Liver (tissue), 9 donors: Measurements from ENCODE around the gene RCN2. TPM values are rescaled to one million over a fixed set of nuclear protein-coding genes. Genes with fewer than 3 reads are reported as not detected.

Source experiments
- DNase-seq: peaks from one replicate; pipeline ENCODE4 v3.0.0-alpha.2; 2017; ENCODE audit warnings: low spot score
- H3K27ac ChIP-seq, 2 donors: one replicate each; pipeline ENCODE4 v1.7.0; 2013; ENCODE audit warnings: inconsistent platforms in 2 of 2, low read length in 2 of 2, control low read depth in 1 of 2, low read depth in 1 of 2, mild to moderate bottlenecking in 1 of 2
- H3K27me3 ChIP-seq, 4 donors: one replicate each; pipeline versions ENCODE4 v1.6.1 to v1.7.0; 2013; ENCODE audit warnings: low read length in 3 of 4, inconsistent platforms in 1 of 4, mild to moderate bottlenecking in 1 of 4, moderate library complexity in 1 of 4; ENCODE audit not compliant: control insufficient read depth in 4 of 4, insufficient read depth in 4 of 4
- H3K36me3 ChIP-seq, 4 donors: one replicate each; pipeline versions ENCODE4 v1.6.1 to v1.7.0; 2013; ENCODE audit warnings: low read length in 3 of 4, mild to moderate bottlenecking in 3 of 4, low read depth in 1 of 4, moderate library complexity in 1 of 4; ENCODE audit not compliant: control insufficient read depth in 4 of 4, insufficient read depth in 3 of 4
- H3K4me1 ChIP-seq, 4 donors: one replicate each; pipeline versions ENCODE4 v1.6.1 to v1.7.0; 2013; ENCODE audit warnings: low read length in 3 of 4, mild to moderate bottlenecking in 3 of 4, moderate library complexity in 1 of 4; ENCODE audit not compliant: control insufficient read depth in 4 of 4, insufficient read depth in 4 of 4
- H3K4me3 ChIP-seq, 3 donors: one replicate each; pipeline versions ENCODE4 v1.6.1 to v1.7.0; 2013; ENCODE audit warnings: low read length in 3 of 3, control low read depth in 1 of 3, low read depth in 1 of 3, mild to moderate bottlenecking in 1 of 3
- H3K9ac ChIP-seq, 2 donors: one replicate each; pipeline ENCODE4 v1.7.0; 2013; ENCODE audit warnings: low read length in 2 of 2, mild to moderate bottlenecking in 2 of 2, moderate library complexity in 2 of 2, control low read depth in 1 of 2, low read depth in 1 of 2
- H3K9me3 ChIP-seq, 4 donors: one replicate each; pipeline versions ENCODE4 v1.6.1 to v1.7.0; 2013; ENCODE audit warnings: low read length in 3 of 4; ENCODE audit not compliant: control insufficient read depth in 4 of 4
- ATF3 ChIP-seq: IDR thresholded peaks from 2 replicates; pipeline ENCODE4 v1.6.1; 2016; ENCODE audit warnings: antibody characterized with exemption
- FOXA2 ChIP-seq: IDR thresholded peaks from 2 replicates; pipeline ENCODE4 v1.6.1; 2016; ENCODE audit warnings: antibody characterized with exemption
- GABPA ChIP-seq, 2 donors: IDR thresholded peaks in 1 of 2; conservative IDR thresholded peaks in 1 of 2; 2 replicates each; pipeline ENCODE4 v1.6.1; 2016; ENCODE audit warnings: antibody characterized with exemption in 2 of 2, mild to moderate bottlenecking in 1 of 2, moderate library complexity in 1 of 2
- HNF4A ChIP-seq, 2 donors: conservative IDR thresholded peaks; 2 replicates each; pipeline ENCODE4 v1.6.1; 2016; ENCODE audit warnings: antibody characterized with exemption in 2 of 2, mild to moderate bottlenecking in 2 of 2
- HNF4G ChIP-seq: IDR thresholded peaks from 2 replicates; pipeline ENCODE4 v1.6.1; 2016; ENCODE audit warnings: antibody characterized with exemption
- JUND ChIP-seq, 2 donors: IDR thresholded peaks; 2 replicates each; pipeline ENCODE4 v1.6.1; 2016; ENCODE audit warnings: antibody characterized with exemption in 2 of 2
- NR2F2 ChIP-seq: IDR thresholded peaks from 2 replicates; pipeline ENCODE4 v1.6.1; 2016; ENCODE audit warnings: antibody characterized with exemption
- RAD21 ChIP-seq, 2 donors: IDR thresholded peaks; 2 replicates each; pipeline ENCODE4 v1.6.1; 2016; ENCODE audit warnings: antibody characterized with exemption in 2 of 2, mild to moderate bottlenecking in 2 of 2
- REST ChIP-seq: IDR thresholded peaks from 2 replicates; pipeline ENCODE4 v1.6.1; 2016; ENCODE audit warnings: antibody characterized with exemption, mild to moderate bottlenecking
- RXRA ChIP-seq, 2 donors: IDR thresholded peaks; 2 replicates each; pipeline ENCODE4 v1.6.1; 2017 to 2018; ENCODE audit warnings: antibody characterized with exemption in 2 of 2, mild to moderate bottlenecking in 1 of 2
- SP1 ChIP-seq: IDR thresholded peaks from 2 replicates; pipeline ENCODE4 v1.6.1; 2018; ENCODE audit warnings: antibody characterized with exemption, mild to moderate bottlenecking
- TAF1 ChIP-seq: conservative IDR thresholded peaks from 2 replicates; pipeline ENCODE4 v1.6.1; 2016; ENCODE audit warnings: antibody characterized with exemption, mild to moderate bottlenecking
- YY1 ChIP-seq: IDR thresholded peaks from 2 replicates; pipeline ENCODE4 v1.6.1; 2016; ENCODE audit warnings: antibody characterized with exemption, mild to moderate bottlenecking
- ZBTB33 ChIP-seq: IDR thresholded peaks from 2 replicates; pipeline ENCODE4 v1.6.1; 2016; ENCODE audit warnings: antibody characterized with exemption
- WGBS: extraction: QIAGEN DNeasy Blood & Tissue Kit; methylation state at CpG from one replicate; pipeline ENCODE4 v1.1.7; 2013; 5-methylcytosine and 5-hydroxymethylcytosine counted together
- polyA plus RNA-seq, 2 donors: library from polyadenylated mRNA; stranded (reverse) in 1 of 2; unstranded in 1 of 2; fragments of 200-250 nt in 1 of 2; fragments of >200 nt in 1 of 2; fragmentation: Nextera tagmentation in 1 of 2; extraction: Ambion mirVana in 1 of 2; gene quantifications; one replicate each; pipeline versions ENCODE4 v1.2.1 to v1.2.3, GENCODE V29; 2013 to 2015
- total RNA-seq, 2 donors: library from RNA; depleted of rRNA; stranded (reverse); fragments of >200 nt; gene quantifications; one replicate each; pipeline ENCODE4 v1.2.3, GENCODE V29; 2014
- TF ChIP-seq, protein P1 (sequence below): IDR thresholded peaks from 2 replicates; pipeline ENCODE4 v1.6.1; 2016; ENCODE audit warnings: antibody characterized with exemption
- donor health status: healthy.
- donor health status: healthy.
- donor health status: healthy.
- donor health status: healthy.
- donor health status: healthy.

RCN2 gene
- total and polyA plus RNA-seq, 4 donors: 8.7 to 28.2 (median 15.1) TPM

GRCh38 chr15:76967067-76967466, 35.5 kb downstream of the RCN2 start (continued):
- TF ChIP-seq REST (no peak), RAD21 (IDR thresholded peaks at IDR 0.05) (no peak), FOXA2 (no peak), TAF1 (no peak), ATF3 (no peak), JUND (IDR thresholded peaks at IDR 0.05) (no peak)

DNA sequence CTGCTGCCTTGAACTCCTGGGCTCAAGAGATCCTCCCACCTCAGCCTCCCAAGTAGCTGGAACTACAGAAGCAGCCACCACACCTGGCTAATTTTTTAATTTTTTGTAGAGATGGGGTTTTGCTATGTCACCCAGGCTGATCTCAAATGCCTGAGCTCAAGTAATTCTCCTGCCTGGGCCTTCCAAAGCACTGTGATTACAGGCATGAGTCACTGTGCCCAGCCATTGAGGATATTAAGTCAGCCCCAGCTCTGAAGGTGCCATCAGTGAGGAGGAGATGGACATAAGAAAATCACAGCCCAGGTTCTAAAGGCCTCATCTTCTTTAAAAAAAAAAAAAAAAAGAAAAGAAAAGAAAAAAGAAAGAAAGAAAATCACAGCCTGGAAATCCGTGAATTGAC, 36.8 kb downstream of the RCN2 start:
- WGBS: 96% methylated on average over 1 of the region's 1 CpG
- H3K9ac ChIP-seq: no peak overlapping the region
- DNase-seq: no peak

More for the DNA sequence above, 36.8 kb downstream of the RCN2 start:
- no peaks in the 10 kb centered on the region for H3K4me1 ChIP-seq
- H3K4me3 ChIP-seq: no peak overlapping the region
- TF ChIP-seq RAD21 (IDR thresholded peaks at IDR 0.05) (no peak), GABPA (IDR thresholded peaks at IDR 0.05 in 1 of 2, conservative IDR thresholded peaks at IDR 0.05 in 1 of 2) (no peak), NR2F2 (no peak), ZBTB33 (no peak), ATF3 (no peak), RXRA (IDR thresholded peaks at IDR 0.05) (no peak), FOXA2 (no peak), REST (no peak), HNF4G (no peak), HNF4A (conservative IDR thresholded peaks at IDR 0.05) (no peak), YY1 (no peak), SP1 (no peak), TAF1 (no peak)
- TF ChIP-seq, protein P1, sequence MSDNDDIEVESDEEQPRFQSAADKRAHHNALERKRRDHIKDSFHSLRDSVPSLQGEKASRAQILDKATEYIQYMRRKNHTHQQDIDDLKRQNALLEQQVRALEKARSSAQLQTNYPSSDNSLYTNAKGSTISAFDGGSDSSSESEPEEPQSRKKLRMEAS: no peak
- no peak overlapping the region for H3K27ac ChIP-seq
- no peaks in the 10 kb centered on the region for H3K36me3 ChIP-seq
- no peaks in the 10 kb centered on the region for H3K27me3 ChIP-seq
- no peaks in the 10 kb centered on the region for H3K9me3 ChIP-seq
